Measurements from ENCODE around the gene LPCAT4. TPM values are rescaled to one million over a fixed set of nuclear protein-coding genes. Genes with fewer than 3 reads are reported as not detected.
A peak's percentile ranks its signal among the peaks of the same experiment; 100 is the strongest.
"Not testable (repeated sequence)": the region's sequence is repeated elsewhere in the genome, so short reads cannot be mapped to it uniquely, and the experiment has no call there.

The LPCAT4 gene
- total and polyA plus RNA-seq, 2 of the 8 experiments (the other 6 are each of a cell fraction or from before 2014, with no cell fraction given), result 69.3 to 109 TPM

GRCh38 chr15:34342737-34343575 is 24.0 kb downstream of the LPCAT4 start, which contains the start of the genes NOP10 and NUTM1 (continued):
- TF ChIP-seq BACH1 (IDR thresholded peaks at IDR 0.05; ENCODE audit: low read length), result no peak
- no peak for TF ChIP-seq POU5F1 (IDR thresholded peaks at IDR 0.05; ENCODE audit: low read depth, low read length)
- no peak for TF ChIP-seq NRF1 (IDR thresholded peaks at IDR 0.05; ENCODE audit: low read depth, low read length)
- no peak for TF ChIP-seq TAF7 (optimal IDR thresholded peaks at IDR 0.05; ENCODE audit: borderline replicate concordance, low read depth, low read length)
- peak; percentile 78 for TF ChIP-seq PHF8 (conservative IDR thresholded peaks at IDR 0.05; ENCODE audit: low read depth, low read length)
- peak; percentile 89 for TF ChIP-seq E2F6 (IDR thresholded peaks at IDR 0.05)
- TF ChIP-seq SAP30 (IDR thresholded peaks at IDR 0.05; ENCODE audit: insufficient read depth, insufficient replicate concordance, low read length), result no peak
- peak; percentile 98 for TF ChIP-seq MAX (IDR thresholded peaks at IDR 0.05)

GRCh38 chr15:34342213-34342736 is 24.7 kb downstream of the LPCAT4 start:
- H3K4me2 ChIP-seq (ENCODE audit: insufficient read depth in 1 of 2, low read depth in 2 of 2, low read length in 2 of 2), result peak overlapping the region; percentile 20 to 73
- H3K36me3 ChIP-seq (ENCODE audit: control insufficient read depth in 2 of 4, insufficient read depth in 4 of 4, low read length in 3 of 4), result peaks cover 2 to 13% (median 6%) of the 10 kb centered on the region in 4 experiments; a peak in 5 of 8 replicates
- not testable (repeated sequence) for H4K5ac ChIP-seq (ENCODE audit: insufficient read length, low read depth, low read length); H3K56ac ChIP-seq (replicated peaks; ENCODE audit: insufficient read length, low read depth, low read length); H4K91ac ChIP-seq (replicated peaks; ENCODE audit: insufficient read length, low read length); H3K18ac ChIP-seq (ENCODE audit: extremely low read depth, low read length); H3K27me3 ChIP-seq (replicated peaks in 1 of 4; ENCODE audit: control insufficient read depth in 3 of 4, extremely low read depth in 1 of 4, insufficient read depth in 3 of 4, low read length in 3 of 4); H2BK15ac ChIP-seq (ENCODE audit: low read length); H3K14ac ChIP-seq (ENCODE audit: insufficient read length); H2BK20ac ChIP-seq (ENCODE audit: low read length); H2BK5ac ChIP-seq (ENCODE audit: low read depth, low read length); H4K20me1 ChIP-seq (replicated peaks in 1 of 2; ENCODE audit: control insufficient read depth in 1 of 2, insufficient read depth in 2 of 2, low read length in 2 of 2); H3K23me2 ChIP-seq (ENCODE audit: low read depth, low read length); DNase-seq (ENCODE audit: low read depth in 1 of 2, low spot score in 2 of 2); H2BK120ac ChIP-seq (replicated peaks; ENCODE audit: low read depth, low read length); H3K9me3 ChIP-seq (ENCODE audit: insufficient read depth in 2 of 2, low read depth in 1 of 2, low read length in 1 of 2); H3K27ac ChIP-seq (ENCODE audit: low read depth, low read length); H3K4ac ChIP-seq (replicated peaks; ENCODE audit: insufficient read length, low read depth, low read length); H2BK12ac ChIP-seq (ENCODE audit: low read depth, low read length); H3K79me1 ChIP-seq (ENCODE audit: low read depth, low read length); H3K23ac ChIP-seq (ENCODE audit: insufficient read length); H2AFZ ChIP-seq (ENCODE audit: low read length); FAIRE-seq; H2AK5ac ChIP-seq (ENCODE audit: low read depth, low read length)
- CTCF ChIA-PET (ENCODE audit: partially characterized antibody), result interaction anchor here (0.6 to 3.4 kb wide), 7 partner anchors 11 to 512 kb away, joined by 3 to 34 read pairs (median 6); partner anchors contain the start of gene LPCAT4
- H3K4me1 ChIP-seq (replicated peaks in 1 of 4; ENCODE audit: control insufficient read depth in 3 of 4, insufficient read depth in 4 of 4, low read length in 3 of 4), result peaks cover 4 to 11% (median 8%) of the 10 kb centered on the region in 4 experiments; a peak in 6 of 7 replicates
- peaks cover 0 to 20% of the 10 kb centered on the region in 2 experiments; a peak in 3 of 4 replicates for H3K79me2 ChIP-seq (ENCODE audit: control insufficient read depth in 1 of 2, insufficient read depth in 2 of 2, low read length in 2 of 2)
- peak overlapping the region; percentile 86 for H4K8ac ChIP-seq (ENCODE audit: extremely low read depth, insufficient read depth, low read length)
- POLR2A ChIA-PET (ENCODE audit: partially characterized antibody), result interaction anchor here (0.8 to 1.9 kb wide), 6 partner anchors 8 to 25 kb away, joined by 3 to 17 read pairs (median 4); partner anchors contain the start of gene LPCAT4
- H3K9ac ChIP-seq (replicated peaks in 1 of 4; ENCODE audit: extremely low read depth in 1 of 4, low read depth in 3 of 4, low read length in 3 of 4), result peak overlapping the region in 3 of 4 experiments; percentile 81 to 93 (median 85); a peak in 6 of 7 replicates
- peak overlapping the region; percentile 86 to 94 (median 92) for H3K4me3 ChIP-seq (ENCODE audit: extremely low read depth in 1 of 4, insufficient read depth in 2 of 4, low read depth in 3 of 4, low read length in 4 of 4)
- 38% methylated on average over 26 of the region's 26 CpGs; no CpG with 5 or more reads in 1 of the 2 experiments for WGBS, 2 experiments (ENCODE audit: extremely low coverage in 1 of 2, insufficient coverage in 1 of 2, insufficient read length in 1 of 2, insufficient replicate concordance in 2 of 2, low coverage in 1 of 2, low lambda C conversion rate in 2 of 2, missing lambda C conversion rate in 1 of 2)

All from H1 (cell line).